Left hindlimb (tissue), 1 donor: ENCODE measurements around the gene PCK2.
"Not testable (repeated sequence)": the region's sequence is repeated elsewhere in the genome, so short reads cannot be mapped to it uniquely, and the experiment has no call there.

Experiments used
- DNase-seq: peaks from one replicate; pipeline ENCODE4 v3.0.0-alpha.2; 2018

The PCK2 gene

GRCh38 chr14:24093901-24094840, at the start of gene PCK2:
Gene PCK2, plus strand, starts transcription at chr14:24094311. Its CDS starts 95 bp downstream, at chr14:24094406.
- DNase-seq = peak; percentile 89

GRCh38 chr14:24049002-24049401, 45.1 kb upstream of the PCK2 start:
- not testable (repeated sequence) for DNase-seq

DNA sequence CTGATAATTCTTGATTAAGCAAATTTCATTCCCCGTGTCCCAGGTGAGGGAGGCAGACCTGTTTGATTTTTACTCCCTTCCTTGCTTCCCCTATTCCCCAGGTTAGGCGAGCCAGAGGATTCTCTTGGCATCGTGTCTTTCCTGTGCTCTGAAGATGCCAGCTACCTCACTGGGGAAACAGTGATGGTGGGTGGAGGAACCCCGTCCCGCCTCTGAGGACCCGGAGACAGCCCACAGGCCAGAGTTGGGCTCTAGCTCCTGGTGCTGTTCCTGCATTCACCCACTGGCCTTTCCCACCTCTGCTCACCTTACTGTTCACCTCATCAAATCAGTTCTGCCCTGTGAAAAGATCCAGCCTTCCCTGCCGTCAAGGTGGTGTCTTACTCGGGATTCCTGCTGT, 43.4 kb upstream of the PCK2 start:
- not testable (repeated sequence) for DNase-seq

DNA sequence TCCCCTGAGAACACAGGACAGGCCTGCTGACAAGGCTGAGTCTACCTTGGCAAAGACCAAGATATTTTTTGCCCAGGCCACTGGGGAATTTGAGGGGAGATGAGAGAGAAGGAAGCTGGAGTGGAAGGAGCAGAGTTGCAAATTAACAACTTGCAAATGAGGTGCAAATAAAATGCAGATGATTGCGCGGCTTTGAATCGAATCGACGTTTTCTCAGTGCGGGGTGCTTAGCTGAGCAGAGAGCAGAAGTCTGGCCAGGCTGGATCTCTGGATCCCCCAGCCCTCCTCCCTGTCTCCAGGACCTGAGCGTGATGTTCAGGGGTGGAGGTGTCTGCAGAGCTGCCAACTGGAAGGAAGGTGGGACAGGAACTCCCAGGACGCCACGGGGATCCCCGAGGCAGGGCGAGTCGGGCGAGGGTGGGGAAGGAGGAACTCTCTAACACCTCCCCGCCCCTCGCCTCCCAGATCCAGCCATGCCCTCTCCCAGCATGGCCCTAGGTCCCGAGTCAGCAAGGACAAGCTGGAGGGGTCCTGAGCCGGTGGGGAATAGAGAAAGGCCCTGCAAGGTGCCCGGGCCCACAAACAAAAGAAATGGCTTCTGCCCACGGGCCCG, 42.8 kb upstream of the PCK2 start:
- no peak for DNase-seq

GRCh38 chr14:24051789-24052655, 42.1 kb upstream of the PCK2 start, which contains the start of gene CARMIL3:
Gene CARMIL3, plus strand, starts transcription at chr14:24052009. Its CDS starts 145 bp downstream, at chr14:24052154.
- peak; percentile 72 for DNase-seq

GRCh38 chr14:24052656-24053547, 41.2 kb upstream of the PCK2 start:
- no peak for DNase-seq

DNA sequence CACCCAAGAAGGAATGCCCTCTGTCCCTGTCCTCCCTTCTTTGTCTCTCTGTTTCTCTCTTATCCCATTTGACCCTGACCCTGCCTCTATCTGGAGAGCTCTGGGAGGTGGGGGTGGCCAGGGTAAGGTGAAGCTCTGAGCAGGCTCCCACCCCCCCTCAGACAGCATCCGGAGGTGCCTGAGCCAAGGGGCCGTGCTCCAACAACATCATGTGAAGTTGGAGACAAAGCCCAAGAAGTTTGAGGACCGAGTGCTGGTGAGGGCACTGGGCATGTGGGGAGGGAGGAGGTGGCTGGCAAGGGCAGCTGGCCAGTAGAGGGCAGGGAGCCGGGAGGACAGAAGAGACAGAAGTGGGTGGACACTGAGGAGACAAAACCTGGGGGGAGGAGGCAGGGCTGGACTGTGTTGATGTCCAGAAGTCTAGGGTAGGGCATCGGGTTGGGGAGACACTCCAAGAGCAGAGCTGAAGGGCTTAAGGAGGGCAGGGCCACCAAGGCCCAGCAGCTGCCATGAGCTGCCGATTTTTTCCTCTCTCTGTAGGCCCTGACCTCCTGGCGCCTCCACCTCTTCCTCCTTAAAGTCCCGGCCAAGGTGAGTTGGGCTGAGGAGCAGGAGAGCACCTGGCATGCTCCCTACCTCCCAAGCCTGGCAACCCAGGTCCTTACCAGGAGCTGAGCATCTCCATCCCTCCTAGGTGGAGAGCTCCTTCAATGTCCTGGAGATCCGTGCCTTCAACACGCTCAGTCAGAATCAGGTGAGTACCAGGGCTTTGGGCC, 40.4 kb upstream of the PCK2 start:
- no peak for DNase-seq

DNA sequence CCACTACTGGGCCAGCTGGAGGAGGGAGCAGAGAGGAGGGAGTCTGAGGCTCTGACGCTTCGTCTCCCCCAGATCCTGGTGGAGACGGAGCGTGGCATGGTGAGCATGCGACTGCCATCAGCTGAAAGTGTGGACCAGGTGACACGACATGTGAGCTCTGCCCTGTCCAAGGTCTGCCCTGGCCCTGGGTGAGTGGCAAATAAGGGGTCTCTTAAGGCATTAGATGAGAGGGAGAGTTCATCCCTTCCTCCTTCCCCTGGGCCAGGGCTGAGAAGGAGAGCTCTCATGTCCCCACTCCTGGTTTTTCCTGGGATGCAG, 39.8 kb upstream of the PCK2 start:
- DNase-seq = no peak

- DNase-seq = no peak
These were observed 39.5 kb upstream of the PCK2 start for GRCh38 chr14:24054646-24055045.

DNA sequence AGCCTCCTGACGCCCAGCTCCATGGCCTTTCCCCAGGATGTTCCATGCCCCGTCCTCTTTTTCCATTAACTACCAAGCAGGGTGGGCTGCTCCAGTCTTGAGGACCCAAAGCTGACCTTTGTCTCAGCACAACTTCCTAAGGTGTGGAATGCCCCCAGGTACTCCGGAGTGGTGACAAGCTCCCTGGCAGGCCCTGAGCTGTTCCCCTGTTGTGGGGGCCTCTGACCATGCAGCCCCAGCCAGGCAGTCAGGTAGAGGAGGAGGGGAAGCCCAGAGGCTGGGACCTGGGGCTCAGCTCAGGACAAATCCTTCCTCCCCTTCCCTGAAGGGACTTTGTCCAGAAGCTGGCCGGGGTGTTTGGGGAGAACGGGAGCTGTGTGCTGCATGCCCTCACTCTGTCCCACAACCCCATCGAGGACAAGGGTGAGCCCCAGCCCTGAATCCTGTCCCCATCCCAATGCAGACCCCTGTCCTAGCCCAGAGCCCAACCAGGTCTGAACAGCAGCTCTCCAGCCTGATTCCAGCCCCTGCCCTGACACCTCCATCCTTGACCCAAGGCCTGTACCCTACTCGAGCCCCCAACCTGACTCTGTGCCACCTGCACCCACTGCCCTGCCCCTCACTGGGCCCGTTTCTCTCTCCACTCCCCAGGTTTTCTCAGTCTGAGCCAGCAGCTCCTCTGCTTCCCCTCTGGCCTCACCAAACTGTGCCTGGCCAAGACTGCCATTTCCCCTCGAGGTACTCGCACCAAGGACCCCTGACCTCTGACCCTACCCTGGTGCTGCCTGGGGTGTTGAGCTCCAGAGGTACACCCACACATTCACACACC, 37.9 kb upstream of the PCK2 start:
- DNase-seq = no peak

DNA sequence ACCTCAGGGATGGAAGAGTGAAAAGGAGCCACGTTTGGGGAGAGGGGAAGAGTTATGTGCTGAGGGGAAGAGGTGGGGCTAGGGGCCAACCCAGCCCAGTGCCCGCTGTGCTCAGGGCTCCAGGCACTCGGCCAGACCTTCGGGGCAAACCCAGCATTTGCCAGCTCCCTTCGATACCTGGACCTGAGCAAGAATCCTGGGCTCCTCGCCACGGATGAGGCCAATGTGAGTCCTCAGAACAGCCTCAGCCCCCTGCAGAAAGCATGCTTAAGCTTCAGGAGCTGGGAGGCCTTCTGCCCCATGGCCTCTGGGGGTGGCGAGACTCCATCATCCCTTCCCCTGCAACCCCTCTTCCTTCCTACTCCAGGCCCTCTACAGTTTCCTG, 37.3 kb upstream of the PCK2 start:
- DNase-seq = no peak

- DNase-seq = no peak
These were observed 36.8 kb upstream of the PCK2 start for GRCh38 chr14:24057271-24057670.

DNA sequence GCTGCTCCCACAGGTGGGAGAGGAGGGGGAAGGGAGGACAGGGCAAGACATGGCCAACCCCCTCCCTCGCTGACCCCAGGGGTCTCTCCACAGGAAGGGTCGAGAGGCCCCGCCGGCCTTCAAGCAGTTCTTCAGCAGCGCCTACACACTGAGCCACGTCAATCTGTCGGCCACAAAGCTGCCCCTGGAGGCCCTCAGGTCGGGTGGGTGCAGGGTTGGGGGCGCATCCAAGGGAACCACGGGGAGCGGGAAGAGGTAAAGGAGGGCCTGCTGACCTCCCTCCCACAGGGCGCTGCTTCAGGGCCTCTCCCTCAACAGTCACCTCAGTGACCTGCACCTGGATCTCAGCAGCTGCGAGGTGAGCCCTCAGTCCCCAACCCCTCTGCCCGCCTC, 36.2 kb upstream of the PCK2 start:
- no peak for DNase-seq

DNA sequence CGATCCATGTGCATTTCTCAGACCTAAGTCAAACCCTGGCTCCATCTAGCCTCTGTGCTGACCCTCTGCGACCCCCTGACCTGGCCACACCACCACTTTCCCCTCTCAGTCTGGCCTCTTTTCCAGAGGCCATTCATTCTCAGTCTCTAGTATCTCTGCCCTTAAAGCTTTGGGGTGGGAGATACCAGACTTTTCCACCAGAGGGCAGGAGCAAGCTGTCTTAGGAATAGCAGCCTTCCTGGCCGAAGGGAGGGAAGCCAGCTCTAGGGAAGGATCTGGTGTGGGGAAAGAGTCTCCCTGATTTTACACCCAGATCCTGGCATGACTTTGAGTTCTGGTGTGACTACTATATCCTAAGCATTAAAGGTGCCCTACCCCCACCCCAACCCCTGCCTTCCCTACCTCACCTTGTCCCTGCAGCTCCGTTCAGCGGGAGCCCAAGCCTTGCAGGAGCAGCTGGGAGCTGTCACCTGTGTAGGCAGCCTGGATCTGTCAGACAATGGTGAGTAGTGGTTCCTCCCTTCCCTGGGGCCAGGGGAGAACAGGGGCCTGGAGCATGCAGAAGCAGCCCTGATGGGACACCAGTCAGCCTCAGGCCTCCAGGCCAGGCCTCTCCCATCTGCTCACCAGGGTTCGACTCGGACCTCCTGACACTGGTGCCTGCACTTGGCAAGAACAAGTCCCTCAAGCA, 35.7 kb upstream of the PCK2 start:
- DNase-seq = peak; percentile 62

GRCh38 chr14:24058951-24059475, 35.1 kb upstream of the PCK2 start:
- no peak for DNase-seq

GRCh38 chr14:24059841-24060388, 34.2 kb upstream of the PCK2 start:
- no peak for DNase-seq

- no peak for DNase-seq
These were observed 33.7 kb upstream of the PCK2 start for GRCh38 chr14:24060443-24060842.

DNA sequence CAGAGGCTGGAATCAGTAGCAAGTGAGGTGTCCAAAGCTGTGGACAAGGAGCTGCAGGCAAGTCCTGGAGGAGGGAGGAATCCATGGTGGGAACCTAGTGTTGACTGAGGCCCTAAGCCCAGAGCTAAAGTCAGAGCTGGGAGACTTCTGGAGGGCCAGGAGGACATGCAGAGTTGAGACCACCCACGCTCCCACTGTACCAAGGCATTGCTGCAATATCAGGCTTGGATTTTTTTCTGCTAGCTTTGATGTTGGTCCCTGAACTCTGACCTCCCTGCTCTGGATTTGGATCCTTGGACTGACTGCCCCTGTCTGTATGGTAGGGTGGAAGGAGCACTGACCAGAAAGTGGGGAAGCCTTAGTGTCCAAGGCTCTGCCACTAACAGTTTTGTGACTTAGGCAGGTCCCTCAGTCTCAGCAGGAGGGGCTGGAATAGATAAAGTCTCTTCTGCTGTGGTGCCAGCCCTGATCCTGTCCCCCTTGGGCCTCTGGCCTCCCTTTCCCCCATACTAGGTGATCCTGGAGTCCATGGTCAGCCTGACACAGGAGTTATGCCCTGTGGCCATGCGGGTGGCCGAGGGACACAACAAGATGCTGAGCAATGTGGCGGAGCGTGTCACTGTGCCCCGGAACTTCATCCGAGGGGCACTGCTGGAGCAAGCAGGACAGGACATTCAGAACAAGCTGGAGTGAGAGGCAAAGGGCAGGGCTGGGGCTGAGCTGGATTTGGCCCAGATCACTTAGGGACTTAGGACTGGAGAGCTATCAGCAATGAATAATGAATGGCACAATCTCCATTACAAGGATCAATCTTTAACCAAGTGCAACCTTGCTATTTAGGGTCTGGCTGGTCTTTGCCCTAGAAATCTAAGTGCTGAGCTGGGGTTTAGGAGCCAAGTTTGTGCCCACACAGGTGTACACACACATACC, 32.9 kb upstream of the PCK2 start:
- DNase-seq = no peak
